Left hindlimb (tissue), 1 donor: ENCODE data around the gene EVC2.
"Not testable (repeated sequence)": the region's sequence is repeated elsewhere in the genome, so short reads cannot be mapped to it uniquely, and the experiment has no call there.

Experiments used
- DNase-seq: peaks from one replicate; pipeline ENCODE4 v3.0.0-alpha.2; 2018

Gene EVC2

GRCh38 chr4:5738061-5738460 is 29.7 kb upstream of the EVC2 start:
- DNase-seq = no peak

DNA sequence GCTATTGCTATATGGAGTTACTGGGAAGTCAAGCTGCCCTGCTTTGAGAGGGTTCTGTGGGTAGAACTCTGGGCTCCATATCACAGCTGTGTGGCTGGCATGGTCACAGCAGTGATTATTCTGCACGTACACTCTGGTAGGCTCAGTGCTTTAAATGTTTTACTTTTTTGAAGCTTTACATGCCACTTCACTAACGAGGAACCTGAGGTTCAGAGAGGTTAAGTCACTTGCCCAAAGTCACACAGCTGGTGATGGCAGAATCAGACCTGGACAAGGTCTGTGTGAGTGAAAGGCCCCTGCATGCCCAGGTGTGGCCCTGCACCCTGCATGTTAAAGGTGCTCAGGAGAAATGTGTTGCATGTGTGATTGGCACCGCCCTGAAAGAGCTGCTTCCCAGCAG is 27.1 kb upstream of the EVC2 start:
- no peak for DNase-seq

DNA sequence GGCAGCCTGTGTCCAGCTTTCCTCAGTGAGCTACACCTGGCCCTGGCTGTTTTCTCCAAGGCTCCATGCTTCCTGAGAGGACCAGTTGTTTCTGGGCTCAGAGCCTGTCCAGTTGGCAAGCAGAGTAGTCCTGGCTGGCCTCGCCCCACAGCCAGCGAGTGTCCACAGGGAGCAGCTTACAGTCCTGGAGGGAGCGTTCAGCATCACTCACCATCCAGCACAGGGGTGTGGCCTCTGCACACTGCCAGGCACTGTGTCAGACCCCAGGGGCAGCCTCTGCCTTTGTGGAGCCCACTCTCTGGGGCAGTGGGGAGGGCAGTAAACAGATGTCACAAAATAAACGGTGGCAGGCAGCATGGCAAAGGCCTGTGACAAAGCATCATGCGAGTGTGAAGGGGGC is 26.5 kb upstream of the EVC2 start:
- no peak for DNase-seq

DNA sequence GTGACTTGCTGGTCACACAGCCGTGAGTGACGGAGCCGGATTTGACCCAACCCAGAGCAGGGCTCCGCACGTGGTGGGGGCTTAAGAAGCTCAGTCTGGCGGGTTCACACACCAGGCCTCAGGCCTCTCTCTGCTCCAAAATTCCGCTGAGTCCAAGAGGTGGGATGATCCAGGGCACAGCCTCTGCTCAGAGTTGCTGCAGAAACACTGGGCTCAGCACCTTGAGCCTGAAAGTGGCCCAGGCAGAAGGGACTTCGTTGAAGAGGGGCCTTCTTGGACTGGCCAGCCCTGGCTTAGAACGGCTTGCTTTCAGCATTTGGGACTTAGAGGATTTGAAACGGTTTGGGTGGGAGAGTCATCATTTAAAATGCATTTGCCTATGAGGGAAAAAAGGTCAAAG is 23.8 kb upstream of the EVC2 start:
- DNase-seq = no peak

- DNase-seq = no peak
Measured at GRCh38 chr4:5730993-5731990, 22.9 kb upstream of the EVC2 start.

GRCh38 chr4:5730436-5730835 is 22.1 kb upstream of the EVC2 start:
- no peak for DNase-seq

- not testable (repeated sequence) for DNase-seq
Measured at GRCh38 chr4:5728412-5728811, 20.1 kb upstream of the EVC2 start.

DNA sequence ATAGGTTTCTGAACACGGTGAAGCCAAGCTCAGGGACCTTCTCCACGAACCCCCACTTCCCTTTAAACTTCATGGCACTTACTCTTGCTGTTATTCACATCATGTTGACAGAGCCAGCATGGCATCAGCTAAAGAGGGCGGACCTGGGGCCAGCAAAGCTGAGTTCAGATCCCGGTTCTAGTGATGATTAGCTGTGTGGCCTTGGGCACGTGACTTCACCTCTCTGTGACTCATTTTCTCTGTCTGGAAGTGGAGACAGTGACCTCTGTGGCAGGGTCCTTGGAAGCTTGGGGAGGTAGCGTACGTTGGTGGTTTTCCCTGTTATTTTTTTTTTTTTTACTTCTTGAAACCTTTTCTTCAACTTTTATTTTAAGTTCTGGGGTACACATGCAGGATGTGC is 16.0 kb upstream of the EVC2 start:
- no peak for DNase-seq

- no peak for DNase-seq
Measured at GRCh38 chr4:5722328-5722727, 14.0 kb upstream of the EVC2 start.

DNA sequence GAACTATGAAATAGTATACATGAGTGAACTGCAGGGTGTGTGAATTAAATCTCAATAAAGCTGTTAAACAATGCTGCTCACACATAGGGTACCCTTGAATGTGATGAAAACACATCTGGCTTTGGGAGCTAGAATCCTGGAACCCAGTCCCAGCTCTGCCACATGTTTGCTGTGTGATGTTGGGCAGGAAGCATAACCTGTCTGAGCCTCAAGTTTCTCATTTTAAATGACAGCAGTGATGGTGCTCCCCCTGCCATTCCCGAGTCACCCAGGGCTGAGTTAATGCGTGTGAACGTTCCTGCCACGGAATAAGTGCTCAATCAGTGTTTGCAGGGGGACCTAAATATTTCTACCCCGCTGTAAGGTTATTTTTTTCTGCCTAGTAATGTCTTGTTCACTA is 13.6 kb upstream of the EVC2 start:
- DNase-seq = no peak

DNA sequence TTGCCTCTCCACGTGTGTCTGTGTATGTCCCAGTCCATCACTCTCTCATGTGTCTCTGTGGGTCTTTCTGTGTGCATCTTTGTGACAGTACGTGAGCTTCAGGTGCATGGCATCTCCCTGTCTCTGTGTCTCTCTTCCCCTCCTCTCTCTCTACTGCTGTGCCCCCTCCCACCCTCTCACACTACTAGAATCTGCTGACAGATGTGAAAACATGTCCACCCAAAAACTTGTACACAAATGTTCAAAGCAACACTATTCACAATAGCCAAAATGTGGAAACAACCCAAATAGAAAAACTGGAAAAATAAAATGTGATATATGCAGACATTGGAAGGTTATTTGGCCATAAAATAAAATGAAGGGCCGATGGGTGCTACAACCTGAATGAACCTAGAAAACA is 12.6 kb upstream of the EVC2 start:
- DNase-seq = no peak

DNA sequence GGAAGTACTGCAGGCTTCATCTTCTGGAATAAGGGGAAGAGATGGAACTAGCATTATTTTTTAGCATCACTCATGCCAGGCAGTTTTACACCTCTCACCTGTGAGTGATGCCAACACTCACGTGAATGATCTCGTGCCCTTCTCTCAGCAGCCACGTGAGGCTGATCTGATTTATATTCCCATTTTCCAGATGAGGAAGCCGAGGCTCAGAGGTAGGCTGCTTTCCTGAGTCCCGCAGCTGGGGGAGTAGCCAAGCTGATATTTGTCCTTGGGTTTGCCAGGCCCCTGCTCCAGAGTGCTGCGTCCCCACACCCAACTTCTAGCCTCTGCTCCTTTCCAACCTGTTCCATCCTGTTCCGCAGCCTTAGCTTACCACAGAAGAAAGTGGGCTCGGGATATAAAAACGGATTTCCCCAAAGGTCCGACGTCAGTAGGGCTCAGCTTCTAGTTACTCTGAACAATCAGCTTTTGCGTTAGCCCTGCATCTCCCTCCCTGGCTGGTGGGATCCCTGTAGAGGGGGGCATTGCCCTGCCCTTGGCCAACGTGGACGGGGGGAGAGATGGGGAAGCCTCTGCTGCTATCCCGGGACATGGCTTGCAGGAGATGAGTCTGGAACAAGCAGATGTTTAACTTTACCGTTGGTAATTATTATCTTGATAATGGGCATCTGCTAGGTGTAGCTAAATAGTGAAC is 11.9 kb upstream of the EVC2 start:
- no peak for DNase-seq

GRCh38 chr4:5719350-5720055 is 11.1 kb upstream of the EVC2 start:
- no peak for DNase-seq

DNA sequence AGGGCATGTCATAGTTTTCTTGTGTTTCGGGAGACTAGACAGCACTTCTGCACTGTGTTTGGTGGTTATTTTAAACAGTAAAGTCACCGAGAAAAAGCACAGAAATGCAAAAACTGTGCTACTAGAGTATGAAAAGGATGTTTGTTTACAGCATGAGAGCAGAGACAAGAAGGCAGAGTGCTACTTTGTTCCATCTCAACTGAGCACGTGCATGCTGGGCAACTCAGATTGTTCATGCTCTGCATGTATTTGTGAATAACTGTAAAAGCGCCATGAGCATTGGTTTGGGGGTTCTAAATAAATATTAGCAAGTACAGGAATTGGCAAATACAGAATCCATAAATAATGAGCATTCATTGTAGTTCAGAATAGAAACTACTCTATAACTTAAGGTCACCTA is 10.1 kb upstream of the EVC2 start:
- DNase-seq = no peak

DNA sequence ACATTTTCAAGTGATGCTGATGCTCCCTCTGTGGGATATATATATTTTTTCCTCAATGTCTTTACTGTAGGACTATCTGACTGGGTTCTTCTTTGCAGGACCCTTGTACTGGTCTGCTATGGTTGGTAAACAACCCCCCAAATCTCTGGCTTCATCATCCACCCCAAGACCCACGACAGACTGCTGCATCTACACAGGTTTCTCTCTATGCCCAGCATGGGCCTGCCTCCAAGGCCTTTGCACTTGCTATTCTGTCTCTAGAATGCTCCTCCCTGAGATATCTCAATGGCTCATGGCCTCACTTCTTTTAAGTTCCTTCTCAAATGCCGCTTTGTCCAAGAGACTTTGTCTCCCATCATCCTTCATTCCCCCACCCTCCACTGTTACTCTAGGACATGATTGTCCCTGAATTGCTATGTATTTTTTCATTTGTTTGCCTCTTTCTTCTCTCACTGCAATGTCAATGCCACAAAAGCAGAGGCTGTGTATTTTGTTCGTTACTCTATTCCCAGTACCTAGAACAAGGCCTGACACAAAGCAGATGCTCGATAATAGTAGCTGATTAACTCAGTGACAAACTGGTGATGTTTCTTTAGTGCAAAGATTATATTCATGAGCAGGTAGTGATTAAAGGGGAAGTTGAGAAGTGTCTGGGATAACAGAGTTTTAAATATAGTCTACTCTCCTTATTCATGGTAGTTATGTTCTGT is 9.2 kb upstream of the EVC2 start:
- no peak for DNase-seq

- no peak for DNase-seq
Measured at GRCh38 chr4:5716391-5716790, 8.0 kb upstream of the EVC2 start.

GRCh38 chr4:5715357-5715756 is 7.0 kb upstream of the EVC2 start:
- DNase-seq = no peak

DNA sequence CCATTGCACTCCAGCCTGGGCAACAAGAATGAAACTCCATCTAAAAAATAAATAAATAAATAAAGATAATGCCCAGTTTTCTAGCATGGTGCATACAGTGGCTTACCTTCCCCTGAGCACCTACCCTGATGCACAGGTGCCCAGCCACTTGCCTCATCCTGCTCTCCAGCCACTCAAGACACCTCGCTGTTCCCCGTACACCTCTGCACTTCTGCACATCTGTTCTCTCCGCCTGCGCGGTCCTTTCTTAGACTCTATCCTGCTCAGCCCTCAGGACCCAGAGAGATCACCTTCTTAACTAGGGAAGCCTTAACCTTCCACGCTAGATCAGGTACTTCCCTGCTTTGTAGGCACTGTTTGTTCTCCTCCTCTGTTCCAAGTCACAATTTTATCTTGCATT is 5.5 kb upstream of the EVC2 start:
- no peak for DNase-seq

DNA sequence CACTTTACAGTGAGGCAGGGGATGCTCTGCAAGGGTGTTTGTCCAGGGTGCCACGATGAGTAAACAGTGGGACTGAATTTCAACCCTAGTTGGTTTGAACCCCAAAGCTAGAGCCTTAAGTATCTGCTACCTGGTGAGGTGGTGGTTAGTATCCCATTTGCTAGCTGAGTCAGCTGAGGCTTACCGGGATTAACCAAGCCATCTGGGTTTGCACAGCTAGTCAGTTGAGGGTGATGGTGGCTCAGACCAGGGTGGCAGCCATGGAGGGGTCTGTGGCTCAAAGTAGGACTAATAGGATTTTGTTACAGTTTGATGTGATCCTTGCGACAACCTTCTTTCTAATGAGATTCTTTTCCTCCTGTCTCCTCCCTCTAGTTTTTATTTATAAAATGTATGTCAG is 4.6 kb upstream of the EVC2 start:
- DNase-seq = no peak

- no peak for DNase-seq
Measured at GRCh38 chr4:5712517-5712916, 4.2 kb upstream of the EVC2 start.

GRCh38 chr4:5711479-5712184 is 3.3 kb upstream of the EVC2 start:
- peak; percentile 43 for DNase-seq

GRCh38 chr4:5710961-5711478 is 2.7 kb upstream of the EVC2 start, which contains the start of gene EVC:
EVC (plus strand) TSS chr4:5711201; CDS start chr4:5711381, 180 bp downstream.
- peak; percentile 92 for DNase-seq
